Neural cell (in vitro differentiated cells): ENCODE data around the gene HSPB3. TPM values are rescaled to one million over a fixed set of nuclear protein-coding genes. Genes with fewer than 3 reads are reported as not detected.

Source experiments
- H2AFZ ChIP-seq: fragments of 200-600, 300-800 bp; sonication (generic), shearing (Covaris generic); 2 replicates; pipeline ENCODE4 v1.6.0; 2014; ENCODE audit warnings: low read depth, mild to moderate bottlenecking, antibody characterized with exemption, low read length, moderate library complexity
- H3F3A ChIP-seq: fragments of 200-600 bp; shearing (Covaris generic); 2 replicates; pipeline ENCODE4 v1.6.1; 2016; ENCODE audit warnings: mild to moderate bottlenecking, moderate library complexity, mixed read lengths, antibody characterized with exemption, low read length; ENCODE audit not compliant: insufficient read depth, poor library complexity, severe bottlenecking
- H3K27ac ChIP-seq: fragments of 200-600, 300-800 bp; sonication (generic), shearing (Covaris generic); 2 replicates; pipeline ENCODE4 v1.5.1; 2014; ENCODE audit warnings: mild to moderate bottlenecking, low read length, moderate library complexity
- H3K27me3 ChIP-seq: fragments of 300-800, 200-600 bp; sonication (generic), shearing (Covaris generic); 2 replicates; pipeline ENCODE4 v1.6.0; 2014; ENCODE audit warnings: mild to moderate bottlenecking, low read depth, low read length, moderate library complexity; ENCODE audit not compliant: insufficient read depth
- H3K36me3 ChIP-seq: fragments of 300-800, 200-600 bp; sonication (generic), shearing (Covaris generic); 2 replicates; pipeline ENCODE4 v1.5.1; 2014; ENCODE audit warnings: mild to moderate bottlenecking, antibody characterized with exemption, low read length, moderate library complexity; ENCODE audit not compliant: insufficient read depth
- H3K4me2 ChIP-seq: fragments of 300-800, 200-600 bp; sonication (generic), shearing (Covaris generic); 2 replicates; pipeline ENCODE4 v1.6.0; 2014; ENCODE audit warnings: mild to moderate bottlenecking, low read length
- H3K4me3 ChIP-seq: fragments of 300-800, 200-600 bp; sonication (generic), shearing (Covaris generic); 2 replicates; pipeline ENCODE4 v1.5.1; 2014; ENCODE audit warnings: mild to moderate bottlenecking, low read length, moderate library complexity
- H3K79me2 ChIP-seq: fragments of 200-600 bp; shearing (Covaris generic); replicated peaks from 2 replicates; pipeline ENCODE4 v1.6.0; 2014; ENCODE audit warnings: mild to moderate bottlenecking, low read length, moderate library complexity; ENCODE audit not compliant: insufficient read depth
- H3K9ac ChIP-seq: fragments of 300-800, 200-600 bp; sonication (generic), shearing (Covaris generic); 2 replicates; pipeline ENCODE4 v1.6.1; 2016; ENCODE audit warnings: mild to moderate bottlenecking, low read length, mixed read lengths
- H3K9me2 ChIP-seq: fragments of 200-600 bp; shearing (Covaris generic); 2 replicates; pipeline ENCODE4 v1.6.1; 2016; ENCODE audit warnings: mild to moderate bottlenecking, low read length, mixed read lengths; ENCODE audit not compliant: insufficient read depth
- H3K9me3 ChIP-seq: fragments of 200-600, 300-800 bp; sonication (generic), shearing (Covaris generic); 2 replicates; pipeline ENCODE4 v1.6.1; 2016; ENCODE audit warnings: mild to moderate bottlenecking, mixed run types, low read length, moderate library complexity, mixed read lengths
- H4K20me1 ChIP-seq: fragments of 200-600 bp; shearing (Covaris generic); 2 replicates; pipeline ENCODE4 v1.6.1; 2016; ENCODE audit warnings: mild to moderate bottlenecking, mixed run types; ENCODE audit not compliant: insufficient read depth
- EP300 ChIP-seq: fragments of 450-650 bp; conservative IDR thresholded peaks from 2 replicates; pipeline ENCODE4 v1.6.1; 2014; ENCODE audit warnings: antibody characterized with exemption, mild to moderate bottlenecking, moderate library complexity; ENCODE audit not compliant: poor library complexity, severe bottlenecking
- REST ChIP-seq: IDR thresholded peaks from 2 replicates; pipeline ENCODE4 v1.6.1; 2012; ENCODE audit warnings: borderline replicate concordance
- SMC3 ChIP-seq: fragments of 450-650 bp; conservative IDR thresholded peaks from 2 replicates; pipeline ENCODE4 v1.6.1; 2014; ENCODE audit warnings: antibody characterized with exemption, mild to moderate bottlenecking, moderate library complexity; ENCODE audit not compliant: poor library complexity
- polyA plus RNA-seq: library from polyadenylated mRNA; depleted of rRNA; stranded (reverse); fragments of >200 nt; gene quantifications from 2 replicates; pipeline ENCODE4 v1.2.3, GENCODE V29; 2014
- TF ChIP-seq, protein P1 (sequence below): fragments of 450-650 bp; IDR thresholded peaks from 2 replicates; pipeline ENCODE4 v1.5.1; 2014; ENCODE audit warnings: antibody characterized with exemption, mild to moderate bottlenecking, moderate library complexity; ENCODE audit not compliant: poor library complexity, severe bottlenecking

Gene HSPB3
- polyA plus RNA-seq, 1 donor from 2014 or later, result not detected

DNA sequence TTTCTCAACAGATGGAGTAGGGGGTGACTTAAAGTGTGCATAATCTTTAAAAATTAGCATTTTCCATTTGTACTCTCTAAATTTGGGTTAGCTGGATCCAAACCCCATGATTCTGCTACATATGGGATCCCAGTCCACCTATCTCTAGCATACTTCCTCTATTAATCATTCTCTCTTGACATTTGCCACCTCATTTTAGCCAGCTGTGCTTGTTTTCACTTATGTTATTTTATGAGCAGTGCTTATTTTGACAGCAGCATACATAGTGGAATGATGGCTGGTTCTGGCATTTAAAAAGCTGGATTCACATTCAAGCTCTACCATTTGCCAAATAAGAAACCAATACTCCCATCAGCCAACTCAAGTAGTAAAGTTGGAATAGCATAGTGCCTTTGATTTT lies 39.5 kb downstream of the HSPB3 start:
- Histone ChIP-seq H3K4me3 (no peak overlapping the region), H3K4me2 (no peak overlapping the region), H3K9me3 (no peaks in the 10 kb centered on the region), H3K9ac (no peak overlapping the region), H3K27me3 (no peaks in the 10 kb centered on the region), H2AFZ (no peak overlapping the region), H3K79me2 (no peaks in the 10 kb centered on the region), H3F3A (no peaks in the 10 kb centered on the region), H3K27ac (no peak overlapping the region), H3K9me2 (no peaks in the 10 kb centered on the region), H4K20me1 (no peaks in the 10 kb centered on the region), H3K36me3 (no peaks in the 10 kb centered on the region)
- TF ChIP-seq SMC3 (no peak), EP300 (no peak), REST (no peak)
- TF ChIP-seq, protein P1, sequence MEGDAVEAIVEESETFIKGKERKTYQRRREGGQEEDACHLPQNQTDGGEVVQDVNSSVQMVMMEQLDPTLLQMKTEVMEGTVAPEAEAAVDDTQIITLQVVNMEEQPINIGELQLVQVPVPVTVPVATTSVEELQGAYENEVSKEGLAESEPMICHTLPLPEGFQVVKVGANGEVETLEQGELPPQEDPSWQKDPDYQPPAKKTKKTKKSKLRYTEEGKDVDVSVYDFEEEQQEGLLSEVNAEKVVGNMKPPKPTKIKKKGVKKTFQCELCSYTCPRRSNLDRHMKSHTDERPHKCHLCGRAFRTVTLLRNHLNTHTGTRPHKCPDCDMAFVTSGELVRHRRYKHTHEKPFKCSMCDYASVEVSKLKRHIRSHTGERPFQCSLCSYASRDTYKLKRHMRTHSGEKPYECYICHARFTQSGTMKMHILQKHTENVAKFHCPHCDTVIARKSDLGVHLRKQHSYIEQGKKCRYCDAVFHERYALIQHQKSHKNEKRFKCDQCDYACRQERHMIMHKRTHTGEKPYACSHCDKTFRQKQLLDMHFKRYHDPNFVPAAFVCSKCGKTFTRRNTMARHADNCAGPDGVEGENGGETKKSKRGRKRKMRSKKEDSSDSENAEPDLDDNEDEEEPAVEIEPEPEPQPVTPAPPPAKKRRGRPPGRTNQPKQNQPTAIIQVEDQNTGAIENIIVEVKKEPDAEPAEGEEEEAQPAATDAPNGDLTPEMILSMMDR, result no peak

Other genes starting within 250 kb of the HSPB3 start
- 51.9 and 59.5 TPM in 2 replicates for gene ARL15, start 145.1 kb upstream of the HSPB3 start, polyA plus RNA-seq
- gene SNX18, start 62.1 kb downstream of the HSPB3 start, polyA plus RNA-seq, result 6.7 and 7.9 TPM in 2 replicates